Stimulated activated CD4-positive, alpha-beta T cell treated with anti-CD3 and anti-CD28 coated beads, Interleukin-4, amount 100 ng/mL, for 1 hour (primary cell): ENCODE data around the gene CCL3.
A peak's percentile ranks its signal among the peaks of the same experiment; 100 is the strongest.
"Not testable (repeated sequence)": the region's sequence is repeated elsewhere in the genome, so short reads cannot be mapped to it uniquely, and the experiment has no call there.

Source experiments
- DNase-seq: peaks from one replicate; pipeline ENCODE4 v3.0.0-alpha.2; 2020

Gene CCL3

DNA sequence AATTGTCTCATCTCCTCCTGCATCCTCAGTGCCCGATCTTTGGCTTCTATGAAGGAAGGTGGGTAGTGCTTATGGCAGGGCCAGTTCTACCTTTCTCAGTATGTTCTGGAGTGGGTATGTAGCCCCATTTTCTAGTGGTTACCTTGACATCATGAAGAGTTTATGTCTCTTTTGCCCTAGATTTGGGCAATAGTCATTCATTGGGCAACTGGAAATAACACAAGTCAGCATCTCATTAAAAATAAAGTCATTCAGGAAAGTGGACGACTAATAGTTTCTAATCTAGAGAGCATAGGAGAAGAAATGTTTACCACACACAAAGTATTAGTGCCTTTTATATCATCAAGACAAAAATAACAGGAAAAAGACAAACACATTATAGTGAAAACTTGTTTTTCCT lies 6.3 kb downstream of the CCL3 start:
- not testable (repeated sequence) for DNase-seq

DNA sequence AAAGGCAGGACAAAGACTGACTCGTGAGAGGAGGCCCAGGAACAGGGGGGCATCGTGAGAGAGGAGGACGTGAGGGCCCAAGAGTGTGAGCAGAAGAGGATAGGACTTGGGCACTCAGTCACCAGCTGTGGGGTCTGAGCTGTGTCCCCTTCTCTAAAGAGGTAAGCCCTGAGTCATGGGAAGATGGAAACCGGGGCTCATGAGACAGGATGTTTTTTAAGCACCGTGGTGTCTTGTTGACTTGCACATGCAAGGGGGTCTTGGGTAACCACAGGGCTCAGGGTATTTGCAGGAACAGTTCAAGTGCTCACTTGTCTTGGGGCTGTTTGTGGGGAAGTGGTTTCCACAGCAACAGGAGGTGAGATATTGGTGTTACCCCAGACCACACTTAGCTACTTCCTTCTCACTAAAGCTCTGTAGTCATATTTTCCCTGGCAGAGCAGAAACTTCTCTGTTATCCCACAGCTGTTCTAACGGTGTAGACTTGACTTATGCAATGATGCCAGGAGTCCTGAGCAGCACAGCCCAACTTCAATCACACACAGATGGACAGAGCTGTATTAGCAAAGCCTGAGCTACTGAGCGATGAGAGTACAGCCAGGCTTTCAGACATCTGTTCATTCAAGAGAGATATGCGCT lies 7.3 kb downstream of the CCL3 start:
- DNase-seq = not testable (repeated sequence)

DNA sequence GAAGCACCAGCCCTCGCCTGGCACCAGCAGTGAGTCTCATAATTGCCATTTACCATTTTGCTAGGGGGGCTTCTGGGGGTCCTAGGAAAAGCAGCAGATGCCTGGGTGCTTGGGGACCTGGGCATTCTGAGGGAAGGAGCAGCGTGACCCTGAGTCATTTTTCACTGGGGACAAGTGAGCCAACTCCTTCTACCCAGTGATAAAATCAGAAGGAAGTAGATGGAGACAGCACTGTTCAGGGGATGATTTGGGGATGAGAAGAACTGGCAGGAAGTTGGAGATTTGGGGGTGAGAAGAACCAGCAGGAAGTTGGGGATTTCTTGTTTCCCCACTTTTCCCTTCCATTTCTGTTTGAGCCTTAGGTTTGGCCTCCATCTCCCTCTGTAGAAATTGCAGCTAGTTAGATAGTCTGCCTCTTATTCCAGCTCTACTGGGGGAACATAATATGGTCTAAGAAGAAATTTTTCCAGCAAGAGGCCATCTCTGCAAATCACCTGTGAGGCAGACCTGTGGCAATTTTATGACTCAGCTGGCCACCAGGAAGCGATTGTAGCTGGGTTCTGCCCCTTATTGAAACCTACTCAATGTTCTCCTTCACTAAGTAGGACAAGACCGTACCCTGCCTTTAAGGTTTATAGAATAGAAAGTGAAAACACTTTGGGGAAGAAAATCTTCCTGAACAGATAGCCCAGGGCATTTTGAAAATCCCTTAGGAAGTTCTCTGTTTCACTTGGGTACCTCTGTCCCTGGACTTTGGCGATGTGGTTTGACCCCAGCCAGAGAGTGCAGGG lies 8.1 kb downstream of the CCL3 start:
- DNase-seq = not testable (repeated sequence)

GRCh38 chr17:36074365-36074764 lies 15.6 kb downstream of the CCL3 start:
- no peak for DNase-seq

DNA sequence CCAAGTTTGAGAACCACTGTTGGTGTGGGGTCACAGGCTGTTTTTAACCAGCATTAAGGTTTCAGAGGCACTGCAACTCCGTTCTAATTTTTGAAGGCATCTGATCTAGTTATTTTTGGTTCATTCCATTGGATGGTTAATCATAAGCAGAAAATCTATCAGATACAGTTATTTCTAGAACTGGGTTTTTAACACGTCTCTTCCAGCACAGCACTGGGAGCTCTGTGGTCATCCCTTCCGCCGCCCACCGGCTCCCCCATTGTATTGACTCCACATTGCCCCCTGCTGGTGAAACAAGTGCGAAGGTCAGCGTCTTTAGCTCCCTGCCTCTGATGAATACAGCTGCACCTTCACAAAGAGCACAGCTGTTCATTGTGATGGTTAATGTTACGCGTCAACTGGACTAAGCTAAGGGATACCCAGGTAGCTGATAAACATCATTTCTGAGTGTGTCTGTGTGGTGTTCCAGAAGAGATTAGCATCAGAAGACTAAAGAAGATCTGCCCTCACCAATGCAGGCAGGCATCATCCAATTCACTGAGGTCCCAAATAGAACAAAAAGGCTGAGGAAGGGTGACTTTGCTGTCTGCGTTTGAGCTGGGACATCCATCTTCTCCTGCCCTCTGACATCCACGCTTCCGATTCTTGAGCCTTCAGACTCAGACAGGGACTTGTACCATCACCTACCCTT lies 17.4 kb downstream of the CCL3 start:
- peak; percentile 45 for DNase-seq

DNA sequence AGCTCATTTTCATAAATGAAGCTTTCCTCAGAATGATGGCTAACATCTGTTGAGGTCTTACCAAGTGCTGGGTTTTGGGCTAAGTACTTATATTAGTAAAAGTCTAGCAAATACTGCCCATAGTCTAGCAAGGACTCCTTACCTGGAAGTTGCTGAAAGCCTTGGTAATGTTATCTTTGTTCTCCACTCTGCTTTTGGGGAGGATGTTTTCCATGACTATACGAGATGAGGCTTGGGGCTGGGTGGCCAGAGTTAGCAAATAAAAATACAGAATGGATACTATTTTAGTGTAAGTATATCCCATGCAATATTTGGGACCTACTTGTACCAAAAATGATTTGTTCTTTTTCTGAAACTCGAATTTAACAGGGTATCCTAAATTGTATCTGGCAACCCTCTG lies 18.2 kb downstream of the CCL3 start:
- no peak for DNase-seq

- no peak for DNase-seq
Measured at GRCh38 chr17:36070427-36070826, 19.5 kb downstream of the CCL3 start.

DNA sequence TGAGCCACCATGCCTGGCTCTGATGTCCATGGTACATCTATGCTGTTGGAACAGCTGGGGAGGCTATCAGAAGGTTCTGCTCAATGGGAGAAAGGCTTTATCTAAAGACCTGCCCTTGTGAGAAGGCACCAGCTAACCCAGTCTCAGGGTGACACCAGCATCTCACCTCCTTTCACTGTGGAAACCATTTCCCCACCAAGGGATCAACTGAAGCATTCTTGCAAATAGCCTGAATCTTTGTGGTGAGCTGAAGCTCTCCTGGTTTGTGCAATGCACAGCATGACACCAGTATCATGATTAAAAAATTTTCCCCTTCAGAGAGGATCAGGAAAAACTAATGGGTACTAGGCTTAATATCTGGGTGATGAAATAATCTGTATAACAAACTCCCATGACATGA lies 20.8 kb downstream of the CCL3 start:
- no peak for DNase-seq

DNA sequence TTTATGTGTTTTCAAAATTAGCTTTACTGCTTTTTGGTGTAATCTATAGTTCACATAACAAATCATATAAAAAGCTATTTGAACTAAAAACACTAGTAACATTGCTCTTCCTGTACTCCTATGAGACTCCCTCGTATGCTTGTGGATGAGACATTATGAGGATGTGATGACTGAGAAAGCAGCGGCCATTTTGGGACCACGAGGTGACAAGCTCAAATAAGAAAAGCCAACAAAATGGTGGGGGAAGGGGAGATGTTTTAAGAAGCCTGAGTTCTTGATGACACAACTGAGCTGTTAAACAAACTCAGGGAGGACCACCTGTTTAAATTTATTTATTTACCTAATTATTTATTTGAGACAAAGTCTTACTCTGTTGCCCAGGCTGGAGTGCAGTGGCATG lies 21.4 kb downstream of the CCL3 start:
- no peak for DNase-seq

- no peak for DNase-seq
Measured at GRCh38 chr17:36066365-36066985, 23.5 kb downstream of the CCL3 start.

- no peak for DNase-seq
Measured at GRCh38 chr17:36063786-36064541, 26.0 kb downstream of the CCL3 start, which contains the start of gene CCL18. TSS of gene CCL18 (plus strand) at chr17:36064272. CDS start at chr17:36064343, 71 bp downstream.

DNA sequence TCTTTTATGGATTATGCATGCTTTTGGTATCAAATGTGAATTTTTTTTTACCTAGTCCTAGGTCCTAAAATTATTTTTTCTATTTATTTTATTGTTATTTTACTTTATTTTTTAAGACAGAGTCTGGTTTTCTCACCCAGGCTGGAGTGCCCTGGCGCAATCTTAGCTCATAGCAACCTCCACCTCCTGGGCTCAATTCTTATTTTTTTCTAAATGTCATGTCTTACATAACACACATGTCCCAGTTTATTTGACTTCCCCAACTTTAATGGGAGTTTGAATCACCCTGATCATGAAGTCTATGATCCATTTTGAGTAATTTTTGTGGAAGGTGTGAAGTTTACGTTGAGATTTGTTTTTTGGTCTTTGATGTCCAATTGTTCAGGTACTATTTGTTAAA lies 29.1 kb downstream of the CCL3 start:
- DNase-seq = no peak

DNA sequence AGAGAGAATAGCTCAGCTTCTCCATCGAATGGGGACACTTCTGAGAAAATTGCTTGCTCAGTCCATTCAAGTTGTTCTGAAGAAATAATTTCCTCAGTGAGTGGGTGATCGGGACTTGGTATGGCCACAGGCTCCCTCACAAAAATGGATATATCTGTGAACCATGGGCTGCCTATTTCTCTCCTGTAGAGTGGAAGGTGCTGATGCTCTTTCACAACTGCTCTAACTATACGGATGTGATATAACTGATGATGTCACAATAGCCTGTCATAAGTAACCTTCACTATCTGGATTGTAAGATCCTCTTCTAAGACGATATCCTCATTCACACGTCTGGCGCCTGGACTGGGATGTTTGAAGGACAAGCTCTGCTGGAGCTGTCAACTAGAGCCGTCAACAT lies 30.5 kb downstream of the CCL3 start:
- no peak for DNase-seq

DNA sequence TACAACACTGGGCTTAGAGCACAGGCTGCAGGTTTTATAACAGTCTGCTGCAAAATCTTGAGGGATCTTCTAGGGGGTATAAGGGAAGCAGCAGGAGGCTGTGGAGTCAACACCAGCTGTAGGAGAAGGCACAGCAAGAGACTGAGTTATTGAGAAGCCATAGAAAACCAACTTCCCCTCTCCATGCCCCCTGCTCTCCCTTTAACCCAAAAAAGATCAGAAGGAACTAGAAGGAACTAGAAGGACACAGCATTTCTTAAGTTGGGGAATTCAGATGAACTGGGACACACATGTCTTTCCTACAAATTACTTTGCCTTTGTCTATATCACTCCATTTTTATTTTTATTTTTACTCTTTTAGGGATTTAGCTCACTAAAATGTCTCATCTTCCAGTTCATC lies 32.0 kb downstream of the CCL3 start:
- no peak for DNase-seq

DNA sequence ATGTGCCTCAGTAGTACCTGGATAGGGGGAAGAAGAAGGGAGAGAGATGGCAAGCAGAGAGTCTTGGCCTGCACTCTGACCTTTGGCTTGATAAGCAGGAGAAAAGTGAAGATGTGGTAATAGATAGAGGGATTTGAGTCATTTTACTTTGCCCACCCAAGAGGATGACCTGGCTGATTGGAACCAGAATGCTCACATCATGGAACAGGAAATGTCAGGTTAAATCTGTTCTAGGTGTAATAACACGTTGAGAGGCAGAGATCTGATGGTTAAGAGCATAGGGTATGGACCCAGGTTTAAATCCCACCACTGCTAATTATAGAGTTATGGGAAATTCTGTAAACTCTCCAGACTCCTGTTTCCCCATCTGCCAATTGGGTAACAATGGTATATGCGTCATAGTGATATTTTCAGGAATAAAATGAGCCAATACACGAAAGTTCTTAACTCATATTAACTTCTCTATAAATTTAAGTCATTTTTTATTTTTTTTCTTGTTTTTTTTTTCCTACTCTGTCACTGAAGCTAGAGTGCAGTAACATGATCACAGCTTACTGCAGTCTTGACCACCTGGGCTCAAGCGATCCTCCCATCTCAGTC lies 33.9 kb downstream of the CCL3 start:
- DNase-seq = no peak

GRCh38 chr17:36055171-36055570 lies 34.8 kb downstream of the CCL3 start:
- no peak for DNase-seq

- no peak for DNase-seq
Measured at GRCh38 chr17:36049643-36050042, 40.3 kb downstream of the CCL3 start.

- no peak for DNase-seq
Measured at GRCh38 chr17:36048066-36048465, 41.9 kb downstream of the CCL3 start.
